ENCODE results near the gene HGFAC.

HGFAC gene

DNA sequence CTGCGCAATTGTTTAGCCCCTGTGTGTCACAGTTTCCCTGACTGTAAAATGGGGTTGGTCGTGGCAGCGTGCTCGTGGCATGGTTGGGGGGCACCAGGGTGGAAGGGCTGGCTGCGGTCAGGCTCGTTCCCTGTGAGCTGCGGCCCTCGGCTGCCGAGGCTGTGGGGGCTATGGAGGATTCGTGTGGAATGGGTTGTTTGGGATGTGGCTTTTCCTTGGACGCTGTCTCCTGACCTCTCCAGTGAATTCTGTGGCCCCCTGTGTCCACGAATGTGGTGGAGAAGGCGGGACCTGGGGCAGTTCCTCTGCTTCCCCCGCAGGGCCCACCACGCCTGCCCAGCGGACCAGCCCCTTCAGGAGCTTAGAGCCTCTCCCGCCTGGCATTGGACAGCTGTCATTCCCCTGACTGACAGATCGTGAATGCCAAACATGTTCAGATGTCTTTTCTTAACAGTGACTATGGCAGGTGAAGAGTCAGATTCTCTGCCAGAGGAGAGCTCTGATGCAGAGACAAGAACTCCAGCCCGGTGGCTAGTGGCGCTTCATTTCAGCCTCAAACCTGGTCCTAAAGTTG, 17.2 kb upstream of the HGFAC start:
- H3K4me3 ChIP-seq (ENCODE audit: low read length): no peak overlapping the region
- TF ChIP-seq, protein P1, sequence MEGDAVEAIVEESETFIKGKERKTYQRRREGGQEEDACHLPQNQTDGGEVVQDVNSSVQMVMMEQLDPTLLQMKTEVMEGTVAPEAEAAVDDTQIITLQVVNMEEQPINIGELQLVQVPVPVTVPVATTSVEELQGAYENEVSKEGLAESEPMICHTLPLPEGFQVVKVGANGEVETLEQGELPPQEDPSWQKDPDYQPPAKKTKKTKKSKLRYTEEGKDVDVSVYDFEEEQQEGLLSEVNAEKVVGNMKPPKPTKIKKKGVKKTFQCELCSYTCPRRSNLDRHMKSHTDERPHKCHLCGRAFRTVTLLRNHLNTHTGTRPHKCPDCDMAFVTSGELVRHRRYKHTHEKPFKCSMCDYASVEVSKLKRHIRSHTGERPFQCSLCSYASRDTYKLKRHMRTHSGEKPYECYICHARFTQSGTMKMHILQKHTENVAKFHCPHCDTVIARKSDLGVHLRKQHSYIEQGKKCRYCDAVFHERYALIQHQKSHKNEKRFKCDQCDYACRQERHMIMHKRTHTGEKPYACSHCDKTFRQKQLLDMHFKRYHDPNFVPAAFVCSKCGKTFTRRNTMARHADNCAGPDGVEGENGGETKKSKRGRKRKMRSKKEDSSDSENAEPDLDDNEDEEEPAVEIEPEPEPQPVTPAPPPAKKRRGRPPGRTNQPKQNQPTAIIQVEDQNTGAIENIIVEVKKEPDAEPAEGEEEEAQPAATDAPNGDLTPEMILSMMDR (IDR thresholded peaks at IDR 0.05; ENCODE audit: insufficient read depth, low read depth, low read length, missing control alignments): no peak
- DNase-seq (ENCODE audit: low read depth): no peak

DNA sequence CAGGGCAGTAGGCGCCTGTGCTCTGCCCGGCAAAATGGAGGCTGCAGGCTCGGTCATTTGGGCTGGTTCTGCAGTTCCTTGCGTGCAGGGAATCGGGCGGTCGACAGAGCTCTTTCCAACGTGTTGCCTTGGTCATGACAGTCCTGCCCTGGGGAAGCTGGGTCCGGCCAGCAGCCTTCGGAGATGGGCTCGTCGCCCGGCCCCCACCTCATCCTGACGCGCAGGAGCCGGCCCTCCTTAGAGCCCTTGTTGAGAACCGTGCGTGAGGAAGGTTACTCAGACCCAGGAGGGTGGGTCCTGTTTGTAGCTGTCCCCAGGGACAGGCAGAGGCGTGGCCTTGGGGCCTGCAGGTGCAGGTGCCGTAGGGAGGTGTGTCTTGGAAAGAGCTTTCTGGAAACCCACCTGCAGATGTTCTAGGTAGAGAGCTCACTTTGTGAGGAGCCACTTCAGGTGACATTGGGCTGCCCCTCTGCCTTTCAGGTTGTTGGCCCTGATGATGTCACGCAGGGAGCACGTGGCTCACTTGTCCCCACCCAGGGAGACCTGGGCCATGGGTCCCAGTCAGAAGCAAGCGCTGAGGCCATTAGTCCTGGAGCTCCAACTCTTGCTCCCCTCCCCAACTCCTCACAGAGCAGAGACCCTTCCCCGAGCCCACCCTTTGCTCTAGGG, 15.2 kb upstream of the HGFAC start:
- DNase-seq (ENCODE audit: low read depth): no peak
- TF ChIP-seq, protein P1 (IDR thresholded peaks at IDR 0.05; ENCODE audit: insufficient read depth, low read depth, low read length, missing control alignments): no peak
- no peak overlapping the region for H3K4me3 ChIP-seq (ENCODE audit: low read length)

DNA sequence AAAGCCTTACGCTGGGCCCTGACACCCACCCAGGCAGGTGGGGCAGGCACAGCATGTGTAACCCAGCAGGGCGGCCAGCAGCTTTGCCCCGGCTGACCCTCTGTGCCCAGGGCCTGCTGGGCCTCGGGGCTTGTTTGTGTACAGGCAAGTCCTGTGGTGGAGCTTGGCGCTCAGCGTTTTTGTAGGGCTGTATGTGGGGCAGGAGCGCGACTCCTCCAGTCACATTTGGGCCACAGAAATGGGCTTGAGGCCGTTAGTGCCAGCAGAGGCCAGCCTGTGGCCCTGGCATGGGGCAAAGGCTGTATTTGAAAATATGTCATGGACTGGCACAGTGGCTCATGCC, 14.7 kb upstream of the HGFAC start:
- H3K4me3 ChIP-seq (ENCODE audit: low read length): no peak overlapping the region
- TF ChIP-seq, protein P1 (IDR thresholded peaks at IDR 0.05; ENCODE audit: insufficient read depth, low read depth, low read length, missing control alignments): no peak
- DNase-seq (ENCODE audit: low read depth): no peak

DNA sequence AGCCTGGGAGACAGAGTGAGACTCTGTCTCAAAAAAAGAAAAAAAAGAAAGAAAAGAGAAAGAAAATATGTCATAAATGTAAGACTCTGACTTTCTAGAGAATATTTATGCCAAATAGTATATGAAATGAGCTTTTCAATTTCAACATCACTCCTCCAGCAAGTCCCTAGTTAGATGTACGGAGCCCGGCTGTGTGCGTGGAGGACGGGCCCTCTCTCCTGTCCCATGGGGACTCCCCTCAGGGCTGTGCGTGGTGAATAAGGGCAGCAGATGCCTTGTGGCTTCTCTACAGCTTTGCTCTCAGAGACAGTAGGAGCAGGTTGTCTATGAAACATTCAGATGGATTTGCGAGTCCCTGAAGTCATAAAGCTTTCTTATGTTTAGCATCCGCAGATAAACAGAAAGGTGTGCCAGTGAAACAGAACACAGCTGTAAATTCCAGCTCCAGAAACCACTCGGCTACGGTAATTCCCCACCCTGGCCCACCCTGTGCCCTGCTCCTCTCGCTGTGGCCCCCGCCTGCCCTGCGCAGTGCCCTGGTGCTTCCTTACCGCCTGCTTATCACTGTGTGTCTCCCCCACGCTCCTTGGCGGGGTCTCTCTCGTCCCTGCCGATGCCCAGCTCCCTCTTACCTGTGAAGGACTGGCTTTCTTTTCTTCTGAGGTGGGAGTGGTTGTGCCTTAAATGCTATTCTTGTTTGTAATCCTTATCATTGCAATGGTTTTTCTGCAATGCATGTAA, 13.9 kb upstream of the HGFAC start:
- TF ChIP-seq, protein P1 (IDR thresholded peaks at IDR 0.05; ENCODE audit: insufficient read depth, low read depth, low read length, missing control alignments): no peak
- DNase-seq (ENCODE audit: low read depth): no peak
- no peak overlapping the region for H3K4me3 ChIP-seq (ENCODE audit: low read length)

DNA sequence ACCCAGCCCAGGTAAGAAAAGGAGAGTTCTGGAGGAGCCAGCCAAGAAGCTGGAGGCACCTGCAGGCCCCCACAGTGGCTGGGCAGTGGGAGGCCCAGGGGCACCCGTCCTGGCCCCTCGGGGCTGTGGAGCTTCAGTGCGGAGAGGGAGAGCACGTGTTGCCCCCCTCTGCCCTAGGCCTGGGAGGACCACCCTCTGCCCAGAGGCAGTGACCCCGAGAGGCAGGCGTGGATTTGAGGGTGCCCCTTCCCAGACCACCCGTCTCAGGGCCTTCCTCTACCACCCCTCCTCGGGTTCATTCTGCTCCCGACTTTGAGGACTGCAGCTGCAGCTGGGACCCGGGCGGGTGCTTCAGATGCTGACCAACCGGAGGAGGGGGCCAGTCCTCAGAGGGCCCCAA, 12.1 kb upstream of the HGFAC start:
- no peak for DNase-seq (ENCODE audit: low read depth)
- TF ChIP-seq, protein P1 (IDR thresholded peaks at IDR 0.05; ENCODE audit: insufficient read depth, low read depth, low read length, missing control alignments): no peak
- H3K4me3 ChIP-seq (ENCODE audit: low read length): no peak overlapping the region

DNA sequence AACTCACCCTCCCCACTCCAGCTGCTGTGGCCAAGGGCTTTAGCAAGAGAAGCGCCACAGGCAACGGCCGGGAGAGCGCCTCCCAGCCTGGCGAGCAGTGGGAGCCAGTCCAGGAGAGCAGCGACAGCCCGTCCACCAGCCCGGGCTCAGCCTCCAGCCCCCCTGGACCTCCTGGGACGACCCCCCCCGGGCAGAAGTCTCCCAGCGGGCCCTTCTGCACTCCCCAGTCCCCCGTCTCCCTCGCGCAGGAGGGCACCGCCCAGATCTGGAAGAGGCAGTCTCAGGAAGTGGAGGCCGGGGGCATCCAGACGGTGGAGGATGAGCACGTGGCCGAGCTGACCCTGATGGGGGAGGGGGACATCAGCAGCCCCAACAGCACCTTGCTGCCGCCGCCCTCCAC, 11.2 kb upstream of the HGFAC start:
- TF ChIP-seq, protein P1 (IDR thresholded peaks at IDR 0.05; ENCODE audit: insufficient read depth, low read depth, low read length, missing control alignments): no peak
- no peak overlapping the region for H3K4me3 ChIP-seq (ENCODE audit: low read length)
- no peak for DNase-seq (ENCODE audit: low read depth)

Data from epithelial cell of esophagus (primary cell).